HL-60 (cell line): ENCODE measurements around the gene GSTM1.

Experiments
- TF ChIP-seq, protein P1 (sequence below): IDR thresholded peaks from 2 replicates; pipeline ENCODE4 v1.6.1; 2012; ENCODE audit warnings: low read depth; ENCODE audit not compliant: insufficient replicate concordance
- TF ChIP-seq, protein P2 (sequence below): IDR thresholded peaks from one replicate; pipeline ENCODE4 v1.5.1; 2011; ENCODE audit warnings: low read length, control low read depth, inconsistent platforms; ENCODE audit not compliant: insufficient read depth

DNA sequence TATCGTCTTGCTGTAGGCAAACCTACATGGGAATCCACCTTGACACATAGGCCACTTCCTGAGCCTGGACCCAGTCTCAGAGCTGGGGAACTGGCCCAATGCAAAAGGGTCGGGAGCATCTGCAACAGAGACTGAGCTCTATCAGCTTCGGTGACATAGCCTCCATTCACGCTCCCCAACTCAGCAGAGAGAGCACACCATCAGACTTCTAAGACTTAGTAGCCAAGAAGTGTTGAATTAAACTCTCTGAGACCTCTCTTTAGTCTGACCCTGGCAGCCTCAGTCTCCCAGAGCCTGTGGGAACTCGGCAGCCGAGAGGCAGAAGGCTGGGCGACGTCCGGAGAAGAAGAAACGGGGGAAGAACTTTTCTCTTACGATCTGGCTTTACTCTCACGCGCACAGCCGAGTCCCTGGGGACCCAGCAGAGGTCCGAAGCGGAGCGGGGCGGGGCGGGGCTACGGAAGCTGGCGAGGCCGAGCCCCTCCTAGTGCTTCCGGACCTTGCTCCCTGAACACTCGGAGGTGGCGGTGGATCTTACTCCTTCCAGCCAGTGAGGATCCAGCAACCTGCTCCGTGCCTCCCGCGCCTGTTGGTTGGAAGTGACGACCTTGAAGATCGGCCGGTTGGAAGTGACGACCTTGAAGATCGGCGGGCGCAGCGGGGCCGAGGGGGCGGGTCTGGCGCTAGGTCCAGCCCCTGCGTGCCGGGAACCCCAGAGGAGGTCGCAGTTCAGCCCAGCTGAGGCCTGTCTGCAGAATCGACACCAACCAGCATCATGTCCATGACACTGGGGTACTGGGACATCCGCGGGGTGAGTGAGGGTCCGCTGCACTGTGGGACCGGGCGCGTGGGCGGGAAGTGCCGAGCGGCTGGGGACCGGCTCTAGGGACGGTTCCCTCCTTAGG, 31.8 kb upstream of the GSTM1 start, which contains the start of gene GSTM4:
- TF ChIP-seq, protein P1, sequence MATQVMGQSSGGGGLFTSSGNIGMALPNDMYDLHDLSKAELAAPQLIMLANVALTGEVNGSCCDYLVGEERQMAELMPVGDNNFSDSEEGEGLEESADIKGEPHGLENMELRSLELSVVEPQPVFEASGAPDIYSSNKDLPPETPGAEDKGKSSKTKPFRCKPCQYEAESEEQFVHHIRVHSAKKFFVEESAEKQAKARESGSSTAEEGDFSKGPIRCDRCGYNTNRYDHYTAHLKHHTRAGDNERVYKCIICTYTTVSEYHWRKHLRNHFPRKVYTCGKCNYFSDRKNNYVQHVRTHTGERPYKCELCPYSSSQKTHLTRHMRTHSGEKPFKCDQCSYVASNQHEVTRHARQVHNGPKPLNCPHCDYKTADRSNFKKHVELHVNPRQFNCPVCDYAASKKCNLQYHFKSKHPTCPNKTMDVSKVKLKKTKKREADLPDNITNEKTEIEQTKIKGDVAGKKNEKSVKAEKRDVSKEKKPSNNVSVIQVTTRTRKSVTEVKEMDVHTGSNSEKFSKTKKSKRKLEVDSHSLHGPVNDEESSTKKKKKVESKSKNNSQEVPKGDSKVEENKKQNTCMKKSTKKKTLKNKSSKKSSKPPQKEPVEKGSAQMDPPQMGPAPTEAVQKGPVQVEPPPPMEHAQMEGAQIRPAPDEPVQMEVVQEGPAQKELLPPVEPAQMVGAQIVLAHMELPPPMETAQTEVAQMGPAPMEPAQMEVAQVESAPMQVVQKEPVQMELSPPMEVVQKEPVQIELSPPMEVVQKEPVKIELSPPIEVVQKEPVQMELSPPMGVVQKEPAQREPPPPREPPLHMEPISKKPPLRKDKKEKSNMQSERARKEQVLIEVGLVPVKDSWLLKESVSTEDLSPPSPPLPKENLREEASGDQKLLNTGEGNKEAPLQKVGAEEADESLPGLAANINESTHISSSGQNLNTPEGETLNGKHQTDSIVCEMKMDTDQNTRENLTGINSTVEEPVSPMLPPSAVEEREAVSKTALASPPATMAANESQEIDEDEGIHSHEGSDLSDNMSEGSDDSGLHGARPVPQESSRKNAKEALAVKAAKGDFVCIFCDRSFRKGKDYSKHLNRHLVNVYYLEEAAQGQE = no peak
- TF ChIP-seq, protein P2, sequence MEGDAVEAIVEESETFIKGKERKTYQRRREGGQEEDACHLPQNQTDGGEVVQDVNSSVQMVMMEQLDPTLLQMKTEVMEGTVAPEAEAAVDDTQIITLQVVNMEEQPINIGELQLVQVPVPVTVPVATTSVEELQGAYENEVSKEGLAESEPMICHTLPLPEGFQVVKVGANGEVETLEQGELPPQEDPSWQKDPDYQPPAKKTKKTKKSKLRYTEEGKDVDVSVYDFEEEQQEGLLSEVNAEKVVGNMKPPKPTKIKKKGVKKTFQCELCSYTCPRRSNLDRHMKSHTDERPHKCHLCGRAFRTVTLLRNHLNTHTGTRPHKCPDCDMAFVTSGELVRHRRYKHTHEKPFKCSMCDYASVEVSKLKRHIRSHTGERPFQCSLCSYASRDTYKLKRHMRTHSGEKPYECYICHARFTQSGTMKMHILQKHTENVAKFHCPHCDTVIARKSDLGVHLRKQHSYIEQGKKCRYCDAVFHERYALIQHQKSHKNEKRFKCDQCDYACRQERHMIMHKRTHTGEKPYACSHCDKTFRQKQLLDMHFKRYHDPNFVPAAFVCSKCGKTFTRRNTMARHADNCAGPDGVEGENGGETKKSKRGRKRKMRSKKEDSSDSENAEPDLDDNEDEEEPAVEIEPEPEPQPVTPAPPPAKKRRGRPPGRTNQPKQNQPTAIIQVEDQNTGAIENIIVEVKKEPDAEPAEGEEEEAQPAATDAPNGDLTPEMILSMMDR = no peak
